Nucleus accumbens (tissue), 56 donors: ENCODE data around the gene KLK4.
A peak's percentile ranks its signal among the peaks of the same experiment; 100 is the strongest.

Source experiments
- DNase-seq, 56 donors: peaks; one replicate each; lab custom pipeline; 2025; lab: John Stamatoyannopoulos, UW

KLK4 gene

GRCh38 chr19:50911206-50912101 is at the start of gene KLK4:
Gene KLK4 (minus strand): TSS chr19:50911395. CDS start chr19:50910738, 657 bp downstream.
- no peak for DNase-seq

GRCh38 chr19:50959731-50960500 is 48.7 kb upstream of the KLK4 start:
- no peak for DNase-seq

GRCh38 chr19:50957587-50957986 is 46.4 kb upstream of the KLK4 start:
- DNase-seq, result no peak

GRCh38 chr19:50952910-50953309 is 41.7 kb upstream of the KLK4 start, which contains the start of gene KLK5:
Gene KLK5 (minus strand): TSS chr19:50953038. CDS start chr19:50952657, 381 bp downstream.
- no peak for DNase-seq

GRCh38 chr19:50949861-50950260 is 38.7 kb upstream of the KLK4 start:
- DNase-seq, result no peak

- DNase-seq, result no peak
These were observed 35.9 kb upstream of the KLK4 start for GRCh38 chr19:50947123-50947522.

GRCh38 chr19:50944795-50945194 is 33.6 kb upstream of the KLK4 start:
- DNase-seq, result no peak

GRCh38 chr19:50943074-50943828 is 32.1 kb upstream of the KLK4 start:
- no peak for DNase-seq

GRCh38 chr19:50939596-50939995 is 28.4 kb upstream of the KLK4 start:
- DNase-seq, result no peak

- DNase-seq, result no peak
These were observed 22.4 kb upstream of the KLK4 start for GRCh38 chr19:50933640-50934039.

GRCh38 chr19:50932690-50933083 is 21.5 kb upstream of the KLK4 start:
- DNase-seq, result no peak

GRCh38 chr19:50932018-50932689 is 21.0 kb upstream of the KLK4 start:
- no peak for DNase-seq

GRCh38 chr19:50931023-50931422 is 19.8 kb upstream of the KLK4 start:
- no peak for DNase-seq

- DNase-seq, result no peak
These were observed 17.6 kb upstream of the KLK4 start for GRCh38 chr19:50928831-50929230.

GRCh38 chr19:50926144-50926543 is 14.9 kb upstream of the KLK4 start:
- no peak for DNase-seq

- no peak for DNase-seq
These were observed 14.5 kb upstream of the KLK4 start for GRCh38 chr19:50925734-50926133.

- DNase-seq, result no peak
These were observed 13.4 kb upstream of the KLK4 start for GRCh38 chr19:50924586-50924985.

GRCh38 chr19:50922317-50922853 is 11.2 kb upstream of the KLK4 start:
- peak in 48 of 56 donors; percentile 3 to 79 (median 36) for DNase-seq

GRCh38 chr19:50921426-50922316 is 10.5 kb upstream of the KLK4 start:
- DNase-seq, result no peak
